Activated CD8-positive, alpha-beta T cell treated with anti-CD3 and anti-CD28 coated beads, Interleukin-2, amount 10 ng/mL, durations not matched to agents 7 days and 5 days (primary cell): ENCODE data around the gene IFT81. TPM values are rescaled to one million over a fixed set of nuclear protein-coding genes. Genes with fewer than 3 reads are reported as not detected.
"Not testable (repeated sequence)": the region's sequence is repeated elsewhere in the genome, so short reads cannot be mapped to it uniquely, and the experiment has no call there.

ENCODE experiments used
- ATAC-seq: fragments of 150-1000 bp; cut with Tn5 transposase; one replicate; pipeline ENCODE4 v1.10.0; 2021; ENCODE audit warnings: moderate library complexity
- CTCF ChIA-PET: fragments of 350-600 bp; sonication (Branson Sonifier 250); formaldehyde crosslinking; loops from one replicate; lab custom pipeline; 2021; ENCODE audit warnings: antibody characterized with exemption; lab: Charles Lee
- POLR2A ChIA-PET: fragments of 350-600 bp; sonication (Branson Sonifier 250); formaldehyde crosslinking; loops from one replicate; lab custom pipeline; 2021; ENCODE audit warnings: antibody characterized with exemption; lab: Charles Lee
- DNase-seq: peaks from one replicate; pipeline ENCODE4 v3.0.0-alpha.2; 2020
- H3K27ac Mint-ChIP-seq: one replicate; pipeline ENCODE4 v1.8.0; 2021; ENCODE audit warnings: mild to moderate bottlenecking, mixed read lengths
- H3K27me3 Mint-ChIP-seq: one replicate; pipeline ENCODE4 v1.8.0; 2021; ENCODE audit warnings: low read depth, mixed read lengths
- H3K36me3 Mint-ChIP-seq: one replicate; pipeline ENCODE4 v1.8.0; 2021; ENCODE audit warnings: low read depth, mixed read lengths
- H3K4me1 Mint-ChIP-seq: one replicate; pipeline ENCODE4 v1.8.0; 2021; ENCODE audit warnings: low read depth, mixed read lengths
- H3K4me3 Mint-ChIP-seq: one replicate; pipeline ENCODE4 v1.8.0; 2021; ENCODE audit warnings: mild to moderate bottlenecking, mixed read lengths
- H3K9me3 Mint-ChIP-seq: one replicate; pipeline ENCODE4 v1.8.0; 2022; ENCODE audit warnings: mixed read lengths; ENCODE audit not compliant: insufficient read depth
- total RNA-seq, 2 experiments: library from RNA; stranded (reverse); gene quantifications; one replicate each; pipeline ENCODE4 v1.2.3, GENCODE V29; 2021

The IFT81 gene
- total RNA-seq, 2 experiments from 2014 or later: 1.5 to 2.1 TPM

DNA sequence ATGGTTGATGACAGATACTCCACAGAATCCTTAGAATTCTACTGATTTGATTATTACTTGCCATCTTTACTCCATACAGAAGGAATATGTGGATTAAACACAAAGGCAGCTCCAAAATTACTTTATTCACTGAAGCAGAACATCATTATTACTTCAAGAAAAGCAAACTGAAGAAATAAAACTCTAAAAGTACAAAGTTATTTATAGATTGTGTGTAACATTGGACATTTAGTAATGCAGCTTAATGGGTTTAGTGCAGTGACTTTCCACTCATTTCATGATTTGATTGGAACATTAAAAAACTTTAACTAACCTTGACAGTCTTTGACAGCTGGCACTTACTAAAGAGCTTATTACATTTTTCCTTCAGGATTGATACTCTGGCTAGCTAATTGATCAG, 97.9 kb downstream of the IFT81 start:
- ATAC-seq: no peak
- ChIA-PET POLR2A (no interaction called here), CTCF (no interaction called here)
- H3K36me3 Mint-ChIP-seq: no peaks in the 10 kb centered on the region
- H3K4me3 Mint-ChIP-seq: no peak overlapping the region
- no peaks in the 10 kb centered on the region for H3K4me1 Mint-ChIP-seq
- no peaks in the 10 kb centered on the region for H3K9me3 Mint-ChIP-seq
- no peak for DNase-seq
- H3K27me3 Mint-ChIP-seq: peaks cover 7% of the 10 kb centered on the region
- no peak overlapping the region for H3K27ac Mint-ChIP-seq

DNA sequence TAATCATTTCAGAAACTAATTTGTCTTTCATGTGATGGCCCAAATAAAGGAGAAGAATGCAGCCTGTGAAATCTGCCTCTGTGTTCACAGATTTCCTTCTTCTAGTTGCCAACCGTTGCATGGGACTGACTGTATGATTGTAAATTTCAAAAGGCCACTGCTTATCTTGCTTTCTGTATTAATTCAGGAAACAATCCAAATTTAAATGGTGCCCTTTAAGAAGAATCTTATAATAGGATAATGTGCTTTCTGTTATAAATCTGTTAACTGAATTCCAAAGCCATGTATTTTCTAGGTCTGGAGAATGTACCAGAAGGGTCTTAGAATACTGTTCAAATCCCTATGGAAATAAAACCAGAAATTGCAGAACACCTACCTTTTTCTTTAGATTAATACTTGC, 98.3 kb downstream of the IFT81 start:
- CTCF ChIA-PET: no interaction called here
- H3K36me3 Mint-ChIP-seq: no peaks in the 10 kb centered on the region
- ATAC-seq: no peak
- no peaks in the 10 kb centered on the region for H3K4me1 Mint-ChIP-seq
- H3K27ac Mint-ChIP-seq: no peak overlapping the region
- H3K27me3 Mint-ChIP-seq: peaks cover 8% of the 10 kb centered on the region
- no peaks in the 10 kb centered on the region for H3K9me3 Mint-ChIP-seq
- DNase-seq: no peak
- POLR2A ChIA-PET: no interaction called here
- no peak overlapping the region for H3K4me3 Mint-ChIP-seq

DNA sequence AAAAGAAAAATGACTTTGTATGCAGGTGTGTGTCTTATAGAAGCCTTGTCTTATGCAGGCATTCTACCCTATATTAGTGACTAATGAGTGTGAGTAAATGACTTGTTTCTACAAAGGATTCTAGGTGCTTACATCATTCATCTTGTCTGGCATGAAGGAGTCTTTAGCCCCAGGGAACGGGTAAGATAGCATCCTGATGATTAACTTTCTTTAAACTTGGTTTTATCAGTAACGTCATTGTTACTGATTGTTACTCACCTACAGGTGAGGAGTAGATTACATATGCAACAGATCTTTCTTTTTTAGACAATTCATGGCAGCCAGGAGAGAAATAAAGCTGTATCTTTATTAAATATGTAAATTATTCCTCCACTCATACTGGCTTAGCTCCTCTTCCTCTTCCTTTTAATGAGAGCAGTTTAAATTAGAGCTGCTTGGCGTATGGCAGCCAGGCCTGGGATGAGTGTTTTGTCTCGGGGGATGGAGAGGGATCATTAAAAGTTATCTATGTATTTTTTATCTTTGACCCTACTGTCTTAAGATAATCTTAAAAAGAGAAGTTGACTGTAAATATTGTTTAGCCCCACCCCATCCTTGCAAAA, 99.7 kb downstream of the IFT81 start:
- CTCF ChIA-PET: interaction anchor here (0.6 kb wide), 1 partner anchor 380 kb away, joined by 3 read pairs; no protein-coding TSS in a partner anchor

DNA sequence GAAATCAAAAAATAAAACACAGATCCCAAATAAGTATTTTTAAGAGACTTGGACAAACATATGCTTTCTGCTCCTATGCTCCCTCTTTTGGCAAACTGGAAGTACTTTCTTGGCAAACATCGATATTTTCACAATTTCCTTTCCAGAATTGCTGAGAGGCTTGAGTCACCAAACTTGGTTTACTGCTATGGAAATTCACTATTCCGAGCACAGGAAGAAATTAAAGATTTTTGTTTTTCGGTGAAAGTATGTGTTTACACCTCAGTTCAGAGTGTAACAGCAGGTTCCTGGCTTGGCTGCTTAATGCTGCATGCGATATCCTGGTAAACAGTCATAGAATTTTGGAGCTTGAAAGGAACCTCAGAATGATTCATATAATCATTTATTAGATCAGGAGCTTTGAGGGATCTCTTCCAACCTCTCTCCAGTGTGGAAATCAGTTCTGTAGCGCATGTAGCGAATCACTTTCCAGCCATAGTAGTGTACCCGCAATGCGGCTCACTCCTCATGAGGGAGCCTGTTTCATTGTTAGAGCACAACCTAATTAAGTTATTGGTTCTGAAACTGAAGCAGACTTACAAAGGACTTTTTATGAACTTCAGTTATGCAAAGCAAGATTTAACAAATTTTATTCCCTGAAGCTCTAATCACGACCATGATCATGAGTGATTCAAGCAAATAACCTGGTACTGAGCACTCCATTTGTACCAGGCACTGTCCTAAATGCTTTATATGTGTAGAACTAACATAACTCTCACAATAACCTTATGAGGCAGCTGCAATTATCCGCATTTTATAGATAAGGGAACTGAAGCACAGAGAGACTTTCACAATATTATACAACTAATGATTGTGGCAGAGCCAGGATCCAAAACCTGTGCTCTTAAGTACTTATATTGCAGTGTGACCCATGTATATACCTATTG, 100.5 kb downstream of the IFT81 start:
- no peak overlapping the region for H3K4me3 Mint-ChIP-seq
- H3K27ac Mint-ChIP-seq: no peak overlapping the region
- ChIA-PET POLR2A (no interaction called here), CTCF (interaction anchor here (0.6 kb wide), 1 partner anchor 379 kb away, joined by 3 read pairs; no protein-coding TSS in a partner anchor)
- H3K4me1 Mint-ChIP-seq: no peaks in the 10 kb centered on the region
- ATAC-seq (no peak), DNase-seq (no peak)
- H3K27me3 Mint-ChIP-seq: peaks cover 14% of the 10 kb centered on the region
- H3K9me3 Mint-ChIP-seq: no peaks in the 10 kb centered on the region
- no peaks in the 10 kb centered on the region for H3K36me3 Mint-ChIP-seq

More for the DNA sequence above, 99.7 kb downstream of the IFT81 start:
- Mint-ChIP-seq H3K36me3 (no peaks in the 10 kb centered on the region), H3K27ac (no peak overlapping the region), H3K9me3 (no peaks in the 10 kb centered on the region), H3K4me1 (no peaks in the 10 kb centered on the region), H3K27me3 (peaks cover 14% of the 10 kb centered on the region), H3K4me3 (no peak overlapping the region)
- POLR2A ChIA-PET: no interaction called here
- DNase-seq (no peak), ATAC-seq (no peak)

DNA sequence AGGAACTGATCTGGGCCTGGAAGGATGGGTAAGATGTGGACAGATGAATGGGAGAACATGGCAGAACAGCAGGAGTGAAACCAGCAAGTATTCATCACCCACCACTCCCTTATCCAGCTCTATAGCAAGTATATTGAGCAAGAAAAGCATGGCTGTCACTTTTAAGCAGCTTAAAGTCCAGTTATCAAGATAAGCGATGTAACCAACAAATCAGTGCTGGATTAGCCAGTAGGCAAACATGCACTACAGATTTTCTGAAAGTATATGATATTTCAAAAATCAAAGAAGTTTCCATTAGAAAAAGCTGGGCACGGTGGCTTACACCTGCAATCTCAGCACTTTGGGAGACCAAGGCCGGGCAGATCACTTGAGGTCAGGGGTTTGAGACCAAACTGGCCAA, 103.0 kb downstream of the IFT81 start:
- ChIA-PET CTCF (interaction anchor here (0.8 to 1.3 kb wide), 2 partner anchors 32 to 205 kb away, joined by 3 read pairs; no protein-coding TSS in a partner anchor), POLR2A (interaction anchor here (0.8 kb wide), 1 partner anchor 303 kb away, joined by 3 read pairs; no protein-coding TSS in a partner anchor)
- Mint-ChIP-seq H3K4me1 (no peaks in the 10 kb centered on the region), H3K27ac (no peak overlapping the region), H3K36me3 (no peaks in the 10 kb centered on the region), H3K9me3 (no peaks in the 10 kb centered on the region), H3K27me3 (peaks cover 16% of the 10 kb centered on the region), H3K4me3 (no peak overlapping the region)
- ATAC-seq: no peak
- DNase-seq: no peak

DNA sequence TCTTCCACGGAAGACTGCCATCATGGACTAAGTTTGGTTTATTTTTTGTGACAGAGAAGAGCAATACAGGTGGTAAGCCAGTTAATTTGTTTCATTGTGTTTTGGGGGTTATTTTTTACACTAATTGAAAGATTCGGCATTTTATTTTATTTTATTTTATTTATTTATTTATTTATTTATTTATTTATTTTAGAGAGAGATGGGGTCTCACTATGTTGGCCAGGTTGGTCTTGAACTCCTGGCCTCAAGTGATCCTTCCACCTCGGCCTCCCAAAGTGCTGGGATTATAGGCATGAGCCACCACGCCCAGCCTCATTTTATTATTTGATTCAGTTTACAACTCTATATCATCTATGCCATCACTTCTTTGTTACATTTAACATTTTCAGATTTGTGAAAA, 104.2 kb downstream of the IFT81 start:
- CTCF ChIA-PET: interaction anchor here (1.2 kb wide), 1 partner anchor 20 kb away, joined by 3 read pairs; no protein-coding TSS in a partner anchor
- H3K9me3 Mint-ChIP-seq, H3K27ac Mint-ChIP-seq, H3K36me3 Mint-ChIP-seq, POLR2A ChIA-PET, ATAC-seq, H3K4me3 Mint-ChIP-seq, DNase-seq, H3K4me1 Mint-ChIP-seq: not testable (repeated sequence)
- H3K27me3 Mint-ChIP-seq: peaks cover 16% of the 10 kb centered on the region

DNA sequence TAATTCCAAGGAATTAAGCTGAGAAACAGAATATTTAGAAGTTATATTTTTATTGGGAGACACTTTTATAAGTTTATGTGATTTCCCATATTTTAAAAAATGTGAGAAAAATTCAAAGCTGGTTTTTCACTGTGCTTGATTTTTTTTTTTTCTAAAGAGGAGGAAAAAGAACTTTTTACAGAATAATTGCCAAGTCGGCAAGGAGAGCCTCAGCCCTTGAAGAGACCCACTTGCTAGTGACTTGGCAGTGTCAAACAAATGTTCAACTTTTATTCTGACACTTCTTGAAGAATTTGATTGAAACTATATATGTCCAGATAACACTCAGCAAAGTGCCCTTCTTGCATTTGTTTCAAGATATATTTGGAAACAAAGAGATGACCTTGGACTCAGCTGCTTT, 104.6 kb downstream of the IFT81 start:
- H3K4me3 Mint-ChIP-seq: no peak overlapping the region
- CTCF ChIA-PET: interaction anchor here (1.2 kb wide), 1 partner anchor 19 kb away, joined by 3 read pairs; no protein-coding TSS in a partner anchor

DNA sequence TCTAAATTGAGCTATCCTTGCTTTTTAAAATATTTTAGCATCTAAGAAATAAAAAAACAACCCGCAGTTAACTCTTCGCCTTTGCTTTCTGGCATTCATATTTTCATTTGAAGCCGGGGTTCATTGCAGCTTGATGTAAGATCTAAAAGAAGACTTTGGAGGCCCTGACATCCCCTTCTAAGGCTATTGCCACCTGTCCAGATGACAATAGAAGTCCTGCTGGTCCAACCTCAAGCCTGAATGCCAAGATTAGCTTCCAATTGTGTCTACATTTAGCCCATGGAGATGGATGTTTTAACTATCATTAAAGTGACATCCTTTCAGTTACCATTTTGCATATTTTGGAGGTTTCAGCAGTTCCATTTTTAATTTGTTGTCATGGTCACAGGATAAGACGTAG, 105.3 kb downstream of the IFT81 start:
- no peak for ATAC-seq
- no peaks in the 10 kb centered on the region for H3K9me3 Mint-ChIP-seq
- no peak overlapping the region for H3K4me3 Mint-ChIP-seq
- POLR2A ChIA-PET: interaction anchor here (0.7 kb wide), 1 partner anchor 127 kb away, joined by 4 read pairs; no protein-coding TSS in a partner anchor
- H3K27me3 Mint-ChIP-seq: peaks cover 18% of the 10 kb centered on the region
- H3K27ac Mint-ChIP-seq: no peak overlapping the region
- no peaks in the 10 kb centered on the region for H3K4me1 Mint-ChIP-seq
- no peaks in the 10 kb centered on the region for H3K36me3 Mint-ChIP-seq
- CTCF ChIA-PET: interaction anchor here (1.2 kb wide), 1 partner anchor 19 kb away, joined by 3 read pairs; no protein-coding TSS in a partner anchor
- no peak for DNase-seq

More for the DNA sequence above, 104.6 kb downstream of the IFT81 start:
- Mint-ChIP-seq H3K4me1 (no peaks in the 10 kb centered on the region), H3K27me3 (peaks cover 18% of the 10 kb centered on the region), H3K36me3 (no peaks in the 10 kb centered on the region), H3K27ac (no peak overlapping the region), H3K9me3 (no peaks in the 10 kb centered on the region)
- ATAC-seq (no peak), DNase-seq (no peak)
- POLR2A ChIA-PET: interaction anchor here (0.7 kb wide), 1 partner anchor 126 kb away, joined by 4 read pairs; no protein-coding TSS in a partner anchor

DNA sequence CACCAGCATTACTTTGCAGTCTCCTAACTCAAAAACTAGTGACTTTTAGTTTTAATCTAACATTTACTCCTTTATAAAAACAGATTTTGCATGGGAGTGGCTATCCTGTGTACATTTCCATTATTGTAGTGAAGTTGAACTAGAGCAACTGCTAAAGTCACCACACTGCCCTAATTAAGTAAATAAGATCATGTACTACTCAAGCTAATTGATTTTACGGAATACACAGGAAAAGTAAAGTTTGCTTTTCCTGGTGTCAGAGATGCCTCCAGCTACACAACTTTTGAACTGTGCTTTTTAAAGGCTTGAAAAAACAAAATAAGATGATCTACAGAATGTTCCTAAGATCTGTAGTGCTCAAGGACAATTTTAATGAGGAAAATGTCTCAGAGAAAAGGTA, 106.5 kb downstream of the IFT81 start:
- ATAC-seq (no peak), DNase-seq (no peak)
- Mint-ChIP-seq H3K9me3 (no peaks in the 10 kb centered on the region), H3K27me3 (peaks cover 24% of the 10 kb centered on the region), H3K4me3 (no peak overlapping the region), H3K4me1 (no peaks in the 10 kb centered on the region), H3K27ac (no peak overlapping the region), H3K36me3 (no peaks in the 10 kb centered on the region)
- POLR2A ChIA-PET: no interaction called here
- CTCF ChIA-PET: no interaction called here

DNA sequence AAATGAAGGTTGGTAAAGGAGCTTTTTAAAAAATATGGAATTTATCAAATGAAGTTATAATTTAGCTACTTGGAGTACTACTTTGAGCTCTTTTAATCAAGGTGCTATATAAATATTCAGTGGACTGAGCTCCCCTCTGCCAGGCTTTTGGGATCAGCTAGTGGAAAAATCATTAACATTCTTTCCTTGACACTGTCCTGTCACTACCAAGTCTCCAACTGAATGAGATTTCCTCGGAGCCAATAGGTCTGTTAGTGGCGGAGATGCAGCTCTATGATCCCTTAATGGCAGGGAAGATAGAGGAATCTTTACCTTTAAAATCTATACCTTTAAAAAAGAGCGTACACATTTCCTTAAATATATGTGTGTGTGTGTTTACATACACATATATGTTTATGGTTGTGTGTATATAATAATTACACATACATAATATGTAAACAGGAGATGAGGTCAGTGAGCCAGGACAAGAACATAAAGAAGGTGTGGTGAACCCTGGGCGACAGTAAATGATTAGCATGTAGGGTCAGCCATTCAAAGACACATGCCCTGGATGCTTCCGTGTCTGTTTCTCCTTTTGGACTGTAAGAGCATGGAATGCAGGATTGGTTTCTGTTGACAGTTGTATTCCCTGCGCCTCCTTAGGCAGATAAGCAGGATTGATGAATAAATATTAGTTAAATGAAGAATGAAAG, 109.2 kb downstream of the IFT81 start:
- ATAC-seq (no peak), DNase-seq (no peak)
- Mint-ChIP-seq H3K4me1 (no peaks in the 10 kb centered on the region), H3K27ac (no peak overlapping the region), H3K9me3 (no peaks in the 10 kb centered on the region), H3K36me3 (no peaks in the 10 kb centered on the region), H3K27me3 (peaks cover 12% of the 10 kb centered on the region), H3K4me3 (no peak overlapping the region)
- POLR2A ChIA-PET: no interaction called here
- CTCF ChIA-PET: interaction anchor here (1.6 kb wide), 1 partner anchor 132 kb away, joined by 4 read pairs; no protein-coding TSS in a partner anchor

DNA sequence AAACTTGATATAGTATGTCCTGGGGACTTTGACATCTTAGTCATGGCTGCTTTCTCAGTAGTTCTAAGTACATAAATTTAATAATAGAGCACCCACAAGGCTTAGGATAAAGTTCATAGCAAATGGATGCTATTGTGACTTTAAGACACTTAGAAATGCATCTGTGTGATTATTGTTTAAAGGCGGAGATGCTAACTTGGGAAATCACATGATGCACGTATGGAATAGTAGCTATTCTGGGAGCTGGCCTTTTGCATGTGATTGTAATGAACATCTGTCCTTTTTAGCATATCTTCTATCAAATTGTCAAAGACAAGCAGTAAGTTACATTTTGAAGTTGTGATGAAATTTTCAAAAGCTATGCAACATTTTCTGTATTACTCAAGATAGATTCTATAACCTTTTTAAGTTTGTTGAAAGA, 110.2 kb downstream of the IFT81 start:
- DNase-seq: no peak
- ChIA-PET CTCF (no interaction called here), POLR2A (no interaction called here)
- ATAC-seq: no peak
- no peak overlapping the region for H3K4me3 Mint-ChIP-seq
- no peak overlapping the region for H3K27ac Mint-ChIP-seq
- no peaks in the 10 kb centered on the region for H3K36me3 Mint-ChIP-seq
- no peaks in the 10 kb centered on the region for H3K9me3 Mint-ChIP-seq
- H3K4me1 Mint-ChIP-seq: no peaks in the 10 kb centered on the region
- H3K27me3 Mint-ChIP-seq: peaks cover 15% of the 10 kb centered on the region
